Vagina (tissue), 2 donors: ENCODE data around the gene ZNF580. TPM values are rescaled to one million over a fixed set of nuclear protein-coding genes. Genes with fewer than 3 reads are reported as not detected.
A peak's percentile ranks its signal among the peaks of the same experiment; 100 is the strongest.

Experiments
- DNase-seq, 2 donors: peaks; one replicate each; pipeline ENCODE4 v3.0.0-alpha.2; 2017; ENCODE audit errors: extremely low spot score in 2 of 2
- H3K27ac ChIP-seq: fragments of 200-600 bp; sonication (generic); one replicate; pipeline ENCODE4 v1.5.1; 2019
- H3K27me3 ChIP-seq: fragments of 200-600 bp; sonication (generic); one replicate; pipeline ENCODE4 v1.5.1; 2019
- H3K36me3 ChIP-seq, 2 donors: fragments of 200-600 bp; sonication (generic); one replicate each; pipeline ENCODE4 v1.5.1; 2017 to 2019
- H3K4me1 ChIP-seq: fragments of 200-600 bp; sonication (generic); one replicate; pipeline ENCODE4 v1.5.1; 2019
- H3K4me3 ChIP-seq, 2 donors: fragments of 200-600 bp; sonication (generic); 1 replicate in 1 of 2; 2 replicates in 1 of 2; pipeline ENCODE4 v1.5.1; 2016 to 2019
- H3K9me3 ChIP-seq: fragments of 200-600 bp; sonication (generic); one replicate; pipeline ENCODE4 v1.5.1; 2019
- POLR2A ChIP-seq, 2 donors: fragments of 450-650 bp; IDR thresholded peaks; one replicate each; pipeline ENCODE4 v1.6.1; 2017; ENCODE audit warnings: antibody characterized with exemption in 2 of 2, mild to moderate bottlenecking in 2 of 2, moderate library complexity in 2 of 2
- POLR2AphosphoS5 ChIP-seq, 2 donors: sonication (generic); formaldehyde crosslinking; IDR thresholded peaks; one replicate each; pipeline ENCODE4 v1.9.0; 2017; ENCODE audit warnings: antibody characterized with exemption in 2 of 2, mild to moderate bottlenecking in 2 of 2, low read depth in 1 of 2; ENCODE audit not compliant: insufficient read depth in 1 of 2
- intact Hi-C: fragments of 100-400 bp; cut with DNase I; formaldehyde crosslinking; loops from one replicate; pipeline ENCODE4 v1.15.1; 2023
- total RNA-seq: library from RNA; depleted of rRNA; stranded (reverse); fragments of >200 nt; gene quantifications from one replicate; pipeline ENCODE4 v1.2.3, GENCODE V29; 2016
- TF ChIP-seq, protein P1 (sequence below), 3 experiments: fragments of 450-650 bp in 2 of 3; fragments of 200-600 bp in 1 of 3; sonication (generic) in 1 of 3; IDR thresholded peaks; one replicate each; pipeline ENCODE4 v1.5.1; 2017 to 2019; ENCODE audit warnings: antibody characterized with exemption in 3 of 3, mild to moderate bottlenecking in 2 of 3, moderate library complexity in 2 of 3

The ZNF580 gene
- total RNA-seq, 1 donor from 2014 or later, result 30.9 TPM

DNA sequence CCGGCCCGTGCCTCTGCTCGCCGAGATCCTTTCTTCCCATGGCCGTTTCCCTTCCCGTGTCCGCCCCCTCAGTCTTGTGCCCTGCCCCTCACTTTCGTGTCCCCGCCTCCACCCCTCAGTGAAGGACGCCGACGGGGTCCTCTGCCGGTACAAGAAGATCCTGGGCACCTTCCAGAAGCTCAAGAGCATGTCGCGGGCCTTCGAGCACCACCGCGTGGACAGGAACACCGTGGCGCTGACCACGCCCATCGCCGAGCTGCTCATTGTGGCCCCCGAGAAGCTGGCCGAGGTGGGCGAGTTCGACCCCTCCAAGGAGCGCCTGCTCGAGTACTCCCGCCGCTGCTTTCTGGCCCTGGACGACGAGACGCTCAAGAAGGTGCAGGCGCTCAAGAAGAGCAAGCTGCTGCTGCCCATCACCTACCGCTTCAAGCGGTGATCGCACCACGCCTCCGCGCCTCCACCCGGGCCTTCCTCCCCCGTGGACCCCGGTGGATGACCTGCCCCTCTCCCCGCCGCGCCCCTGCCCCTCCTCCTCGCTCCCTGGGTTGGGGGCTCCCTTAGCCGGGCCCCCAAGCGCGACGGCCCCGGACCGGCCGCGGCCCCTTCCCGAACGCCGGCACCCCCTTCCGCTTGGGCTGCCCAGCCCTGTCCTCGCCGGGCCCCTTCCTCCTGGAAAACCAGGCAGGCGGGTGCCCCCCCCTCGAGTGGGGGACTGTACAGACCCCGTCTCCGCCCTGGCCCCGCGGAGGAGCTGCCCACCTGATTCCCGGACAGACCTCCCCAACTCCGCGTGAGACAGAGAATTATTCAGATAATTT is 11.7 kb downstream of the ZNF580 start:
- no peaks in the 10 kb centered on the region for H3K9me3 ChIP-seq
- peak overlapping the region in 1 of 2 donors; percentile 96 for H3K4me3 ChIP-seq
- intact Hi-C loops, result no loop called here
- TF ChIP-seq POLR2A (IDR thresholded peaks at IDR 0.05) (no peak), POLR2AphosphoS5 (IDR thresholded peaks at IDR 0.05; ENCODE audit: insufficient read depth in 1 of 2, low read depth in 1 of 2) (no peak)
- TF ChIP-seq, protein P1, sequence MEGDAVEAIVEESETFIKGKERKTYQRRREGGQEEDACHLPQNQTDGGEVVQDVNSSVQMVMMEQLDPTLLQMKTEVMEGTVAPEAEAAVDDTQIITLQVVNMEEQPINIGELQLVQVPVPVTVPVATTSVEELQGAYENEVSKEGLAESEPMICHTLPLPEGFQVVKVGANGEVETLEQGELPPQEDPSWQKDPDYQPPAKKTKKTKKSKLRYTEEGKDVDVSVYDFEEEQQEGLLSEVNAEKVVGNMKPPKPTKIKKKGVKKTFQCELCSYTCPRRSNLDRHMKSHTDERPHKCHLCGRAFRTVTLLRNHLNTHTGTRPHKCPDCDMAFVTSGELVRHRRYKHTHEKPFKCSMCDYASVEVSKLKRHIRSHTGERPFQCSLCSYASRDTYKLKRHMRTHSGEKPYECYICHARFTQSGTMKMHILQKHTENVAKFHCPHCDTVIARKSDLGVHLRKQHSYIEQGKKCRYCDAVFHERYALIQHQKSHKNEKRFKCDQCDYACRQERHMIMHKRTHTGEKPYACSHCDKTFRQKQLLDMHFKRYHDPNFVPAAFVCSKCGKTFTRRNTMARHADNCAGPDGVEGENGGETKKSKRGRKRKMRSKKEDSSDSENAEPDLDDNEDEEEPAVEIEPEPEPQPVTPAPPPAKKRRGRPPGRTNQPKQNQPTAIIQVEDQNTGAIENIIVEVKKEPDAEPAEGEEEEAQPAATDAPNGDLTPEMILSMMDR (IDR thresholded peaks at IDR 0.05), result no peak
- H3K4me1 ChIP-seq, result peaks cover 47% of the 10 kb centered on the region
- H3K27ac ChIP-seq, result peak overlapping the region; percentile 100
- no peaks in the 10 kb centered on the region for H3K27me3 ChIP-seq
- no peaks in the 10 kb centered on the region for H3K36me3 ChIP-seq
- no peak for DNase-seq

DNA sequence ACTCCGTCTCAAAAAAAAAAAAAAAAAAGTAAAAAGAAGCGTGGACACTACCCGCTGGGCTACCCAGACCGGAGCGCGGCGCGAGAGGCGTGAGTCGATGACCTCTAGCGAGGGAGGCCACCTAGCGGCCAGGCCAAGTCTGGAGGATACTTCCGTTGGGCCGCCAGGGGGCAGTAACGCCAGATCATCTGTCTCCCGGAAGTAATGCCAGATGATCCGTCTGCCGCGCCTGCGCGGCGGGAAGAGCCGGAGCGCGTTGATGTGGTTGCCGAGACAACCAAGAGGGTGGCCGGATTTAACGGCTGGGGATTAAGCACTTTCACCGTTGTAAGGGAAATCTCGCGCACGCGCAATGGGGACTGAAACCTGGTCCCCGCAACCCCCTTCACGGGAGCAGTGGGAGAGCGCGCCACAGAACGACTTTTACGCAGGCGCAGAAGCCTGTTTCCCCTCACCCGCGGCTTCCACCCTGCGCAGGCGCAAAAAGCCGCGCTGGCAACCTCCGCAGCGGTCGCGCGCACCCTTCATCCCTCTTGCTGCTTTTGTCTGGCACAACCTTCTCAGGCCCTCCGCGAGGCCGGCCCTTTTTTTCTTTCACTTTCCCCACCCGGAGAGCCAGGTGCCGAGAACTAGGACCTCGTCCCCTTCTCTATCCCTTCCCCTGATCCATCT is 13.0 kb downstream of the ZNF580 start:
- peak in 1 of 2 donors; percentile 99 for DNase-seq
- Histone ChIP-seq H3K36me3 (no peaks in the 10 kb centered on the region), H3K27me3 (no peaks in the 10 kb centered on the region), H3K27ac (peak overlapping the region; percentile 100), H3K4me3 (peak overlapping the region; percentile 69 to 96), H3K9me3 (no peaks in the 10 kb centered on the region), H3K4me1 (peaks cover 50% of the 10 kb centered on the region)
- TF ChIP-seq POLR2AphosphoS5 (IDR thresholded peaks at IDR 0.05; ENCODE audit: insufficient read depth in 1 of 2, low read depth in 1 of 2) (peak; percentile 90 to 99), POLR2A (IDR thresholded peaks at IDR 0.05) (peak in 1 of 2 donors; percentile 81)
- TF ChIP-seq, protein P1 (IDR thresholded peaks at IDR 0.05), result peak; percentile 98 to 100 (median 99)
- intact Hi-C loops, result no loop called here

DNA sequence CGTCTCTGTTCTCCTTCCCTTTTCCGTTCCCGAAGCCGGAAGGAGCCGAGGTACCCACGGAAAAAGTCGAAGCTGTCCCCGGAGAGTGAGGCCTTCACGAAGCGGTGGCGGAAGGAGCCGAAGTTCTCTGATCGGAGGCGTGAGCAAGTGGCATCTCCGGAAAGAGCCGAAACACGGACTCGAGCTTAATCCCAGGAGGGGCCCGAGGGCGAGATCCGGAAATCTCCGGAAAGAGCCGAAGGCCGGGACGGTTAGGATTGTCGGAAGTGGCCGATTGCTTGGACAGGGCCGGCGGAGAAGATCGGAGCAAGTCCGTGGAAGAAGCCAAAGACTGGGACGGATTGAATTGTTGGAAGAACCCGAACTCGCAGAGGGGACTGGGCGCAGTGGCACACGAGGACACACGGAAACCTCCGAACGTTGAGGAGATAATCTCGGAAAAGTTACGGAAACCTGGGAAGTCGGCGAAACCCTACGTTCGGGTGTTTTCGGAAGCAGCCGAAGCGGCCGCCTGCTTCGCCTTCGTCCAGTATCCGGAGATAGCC is 13.6 kb downstream of the ZNF580 start:
- DNase-seq, result peak in 1 of 2 donors; percentile 99
- peak in 1 of 2 donors; percentile 64 for TF ChIP-seq POLR2AphosphoS5 (IDR thresholded peaks at IDR 0.05; ENCODE audit: insufficient read depth in 1 of 2, low read depth in 1 of 2)
- no peak for TF ChIP-seq POLR2A (IDR thresholded peaks at IDR 0.05)
- Histone ChIP-seq H3K9me3 (no peaks in the 10 kb centered on the region), H3K36me3 (no peaks in the 10 kb centered on the region), H3K4me1 (peaks cover 50% of the 10 kb centered on the region), H3K27ac (peak overlapping the region; percentile 100), H3K4me3 (peak overlapping the region; percentile 69 to 96), H3K27me3 (no peaks in the 10 kb centered on the region)
- intact Hi-C loops, result no loop called here

DNA sequence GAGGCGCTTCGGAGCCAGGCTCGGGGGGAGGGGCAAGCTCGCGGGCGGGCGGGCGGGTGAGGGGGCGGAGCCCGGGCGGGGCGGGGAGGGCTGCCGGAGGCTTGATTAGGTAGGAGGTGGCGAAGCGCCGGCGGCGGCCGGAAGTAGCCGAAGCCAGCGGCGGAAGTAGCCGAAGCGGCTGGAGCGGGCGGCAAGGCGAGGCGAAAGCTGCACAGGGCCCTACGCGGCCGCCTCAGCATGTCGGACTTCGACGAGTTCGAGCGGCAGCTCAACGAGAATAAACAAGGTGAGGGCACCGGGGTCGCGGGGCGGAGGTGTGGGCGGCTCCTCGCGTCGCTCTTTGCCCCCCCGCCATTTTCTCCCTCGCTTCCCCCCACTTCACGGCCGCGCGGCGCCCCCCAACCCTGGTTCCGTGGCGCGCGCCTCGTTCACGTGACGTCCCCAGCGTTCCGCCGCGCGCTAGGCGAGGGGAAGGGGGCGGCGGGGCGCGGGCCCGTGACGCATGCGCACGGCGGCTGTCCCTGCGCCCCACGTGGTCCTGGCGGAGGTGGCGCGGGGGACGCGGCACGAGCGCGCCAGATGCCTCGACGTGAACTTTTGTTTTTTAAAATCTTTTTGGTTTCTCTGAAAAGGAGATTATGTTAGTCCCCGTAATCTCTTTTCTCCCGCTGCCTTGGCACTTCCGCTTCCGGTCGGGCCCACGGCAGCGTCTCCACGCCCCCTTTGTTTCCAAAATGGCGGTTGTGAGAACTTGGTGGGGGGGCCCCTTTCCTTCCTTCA is 14.3 kb downstream of the ZNF580 start, which contains the start of gene U2AF2:
Gene U2AF2 (plus strand): TSS at position 168 of the 780 bp plus-strand sequence. CDS start 70 bp downstream, at position 238.
- H3K4me1 ChIP-seq, result peaks cover 54% of the 10 kb centered on the region
- intact Hi-C loops, result no loop called here
- peak within 1 kb of the TSS; percentile 100 for H3K27ac ChIP-seq
- no peaks in the 10 kb centered on the region for H3K27me3 ChIP-seq
- no peaks in the 10 kb centered on the region for H3K9me3 ChIP-seq
- TF ChIP-seq POLR2A (IDR thresholded peaks at IDR 0.05) (peak in 1 of 2 donors; percentile 57), POLR2AphosphoS5 (IDR thresholded peaks at IDR 0.05; ENCODE audit: insufficient read depth in 1 of 2, low read depth in 1 of 2) (peak in 1 of 2 donors; percentile 88)
- TF ChIP-seq, protein P1 (IDR thresholded peaks at IDR 0.05), result peak in 1 of 3 experiments; percentile 25
- H3K4me3 ChIP-seq, result peak within 1 kb of the TSS; percentile 69 to 96
- peak in 1 of 2 donors; percentile 96 for DNase-seq
- H3K36me3 ChIP-seq, result peaks cover 0 to 5% of the 10 kb centered on the region in 2 donors
